H9 (cell line): ENCODE data around the gene TRIO. TPM values are rescaled to one million over a fixed set of nuclear protein-coding genes. Genes with fewer than 3 reads are reported as not detected.

ENCODE experiments used
- DNase-seq: peaks from one replicate; pipeline ENCODE4 v3.0.0-alpha.2; 2017
- H2AFZ ChIP-seq: one replicate; pipeline ENCODE4 v1.6.1; 2013; ENCODE audit warnings: mild to moderate bottlenecking, low read length, control low read depth, moderate library complexity
- H2AK5ac ChIP-seq: 2 replicates; pipeline ENCODE4 v1.6.1; 2013; ENCODE audit warnings: low read length, control low read depth, mixed read lengths; ENCODE audit not compliant: insufficient read length
- H2BK120ac ChIP-seq: one replicate; pipeline ENCODE4 v1.6.1; 2013; ENCODE audit warnings: low read depth, mild to moderate bottlenecking, low read length, control low read depth, inconsistent platforms; ENCODE audit not compliant: poor library complexity, severe bottlenecking
- H2BK12ac ChIP-seq: 2 replicates; pipeline ENCODE4 v1.6.1; 2013; ENCODE audit warnings: low read length, control low read depth, mixed read lengths, low read depth; ENCODE audit not compliant: insufficient read length
- H2BK15ac ChIP-seq: 2 replicates; pipeline ENCODE4 v1.6.1; 2013; ENCODE audit warnings: low read depth, low read length, control low read depth
- H2BK20ac ChIP-seq: one replicate; pipeline ENCODE4 v1.6.1; 2013; ENCODE audit warnings: low read depth, mild to moderate bottlenecking, low read length, control low read depth, inconsistent platforms; ENCODE audit not compliant: poor library complexity, severe bottlenecking
- H2BK5ac ChIP-seq: 2 replicates; pipeline ENCODE4 v1.6.1; 2013; ENCODE audit warnings: low read length, control low read depth, mixed read lengths; ENCODE audit not compliant: insufficient read length
- H3K14ac ChIP-seq: 2 replicates; pipeline ENCODE4 v1.6.1; 2013; ENCODE audit warnings: low read length, control low read depth; ENCODE audit not compliant: insufficient read depth
- H3K18ac ChIP-seq: 2 replicates; pipeline ENCODE4 v1.6.1; 2013; ENCODE audit warnings: low read depth, mild to moderate bottlenecking, mixed read lengths, low read length, control low read depth; ENCODE audit not compliant: insufficient read length
- H3K23ac ChIP-seq: 2 replicates; pipeline ENCODE4 v1.6.1; 2013; ENCODE audit warnings: low read length, control low read depth, mixed read lengths, low read depth; ENCODE audit not compliant: insufficient read length
- H3K23me2 ChIP-seq: 2 replicates; pipeline ENCODE4 v1.6.1; 2013; ENCODE audit warnings: low read depth, mild to moderate bottlenecking, mixed read lengths, low read length, control low read depth; ENCODE audit not compliant: insufficient read length, poor library complexity, severe bottlenecking
- H3K27ac ChIP-seq: 2 replicates; pipeline ENCODE4 v1.5.1; 2013; ENCODE audit warnings: low read length, control low read depth, mixed read lengths, low read depth; ENCODE audit not compliant: insufficient read length
- H3K27me3 ChIP-seq: 2 replicates; pipeline ENCODE4 v1.6.1; 2013; ENCODE audit warnings: low read length, control low read depth, inconsistent platforms; ENCODE audit not compliant: insufficient read depth
- H3K4ac ChIP-seq: 2 replicates; pipeline ENCODE4 v1.6.1; 2013; ENCODE audit warnings: low read depth, mild to moderate bottlenecking, control low read depth, inconsistent platforms, low read length, moderate library complexity
- H3K4me1 ChIP-seq: 2 replicates; pipeline ENCODE4 v1.6.1; 2013; ENCODE audit warnings: low read length, control low read depth, inconsistent platforms; ENCODE audit not compliant: insufficient read depth
- H3K4me2 ChIP-seq: 2 replicates; pipeline ENCODE4 v1.6.1; 2013; ENCODE audit warnings: low read length, control low read depth, mixed read lengths; ENCODE audit not compliant: insufficient read length, insufficient read depth
- H3K56ac ChIP-seq: 2 replicates; pipeline ENCODE4 v1.6.1; 2013; ENCODE audit warnings: low read depth, mild to moderate bottlenecking, mixed read lengths, low read length, control low read depth; ENCODE audit not compliant: insufficient read length
- H3K79me1 ChIP-seq: 2 replicates; pipeline ENCODE4 v1.6.1; 2013; ENCODE audit warnings: low read depth, mild to moderate bottlenecking, moderate library complexity, low read length, control low read depth, inconsistent platforms; ENCODE audit not compliant: insufficient read depth, poor library complexity, severe bottlenecking
- H3K79me2 ChIP-seq: 2 replicates; pipeline ENCODE4 v1.6.1; 2013; ENCODE audit warnings: low read length, control low read depth, inconsistent platforms; ENCODE audit not compliant: insufficient read depth
- H3K9ac ChIP-seq: 2 replicates; pipeline ENCODE4 v1.6.1; 2013; ENCODE audit warnings: low read length, control low read depth, mixed read lengths; ENCODE audit not compliant: insufficient read length; ENCODE audit errors: extremely low read depth
- H3K9me3 ChIP-seq: one replicate; pipeline ENCODE4 v1.6.1; 2013; ENCODE audit warnings: low read depth, low read length, inconsistent platforms; ENCODE audit not compliant: control insufficient read depth
- H3T11ph ChIP-seq: one replicate; pipeline ENCODE4 v1.6.1; 2013; ENCODE audit warnings: mild to moderate bottlenecking, low read length, control low read depth, inconsistent platforms
- H4K20me1 ChIP-seq: one replicate; pipeline ENCODE4 v1.6.1; 2013; ENCODE audit not compliant: control insufficient read depth, insufficient read length, insufficient read depth
- H4K5ac ChIP-seq: 2 replicates; pipeline ENCODE4 v1.6.1; 2013; ENCODE audit warnings: low read depth, mild to moderate bottlenecking, mixed read lengths, low read length, control low read depth; ENCODE audit not compliant: insufficient read length
- H4K8ac ChIP-seq: replicated peaks from 2 replicates; pipeline ENCODE4 v1.6.1; 2013; ENCODE audit warnings: low read length, control low read depth, mixed read lengths, low read depth; ENCODE audit not compliant: insufficient read length
- H4K91ac ChIP-seq: 2 replicates; pipeline ENCODE4 v1.6.1; 2013; ENCODE audit warnings: low read depth, mild to moderate bottlenecking, moderate library complexity, mixed read lengths, low read length, control low read depth; ENCODE audit not compliant: insufficient read length
- H3K27ac Mint-ChIP-seq, 3 experiments: 2 replicates in 2 of 3; 3 replicates in 1 of 3; pipeline ENCODE4 v1.8.0; 2020 to 2021; ENCODE audit warnings: mixed read lengths in 3 of 3, mild to moderate bottlenecking in 1 of 3, moderate library complexity in 1 of 3
- H3K27me3 Mint-ChIP-seq: 2 replicates; pipeline ENCODE4 v1.8.0; 2021; ENCODE audit warnings: low read depth, mild to moderate bottlenecking, moderate library complexity, mixed read lengths
- H3K36me3 Mint-ChIP-seq, 3 experiments: 2 replicates in 2 of 3; 3 replicates in 1 of 3; pipeline ENCODE4 v1.8.0; 2020 to 2021; ENCODE audit warnings: low read depth in 3 of 3, mixed read lengths in 3 of 3; ENCODE audit not compliant: insufficient read depth in 1 of 3
- H3K4me1 Mint-ChIP-seq, 2 experiments: 2 replicates each; pipeline ENCODE4 v1.8.0; 2020; ENCODE audit warnings: mixed read lengths in 2 of 2
- H3K4me3 Mint-ChIP-seq, 2 experiments: 2 replicates in 1 of 2; 3 replicates in 1 of 2; pipeline ENCODE4 v1.8.0; 2020 to 2021; ENCODE audit warnings: mild to moderate bottlenecking in 2 of 2, mixed read lengths in 2 of 2, moderate library complexity in 1 of 2
- H3K9me3 Mint-ChIP-seq, 2 experiments: 2 replicates in 1 of 2; 3 replicates in 1 of 2; pipeline ENCODE4 v1.8.0; 2020; ENCODE audit warnings: mild to moderate bottlenecking in 2 of 2, mixed read lengths in 2 of 2, moderate library complexity in 1 of 2
- CTCF ChIP-seq: fragments of 200-600 bp; sonication (generic); conservative IDR thresholded peaks from 3 replicates; pipeline ENCODE4 v1.8.0; 2021; ENCODE audit warnings: antibody characterized with exemption, mild to moderate bottlenecking
- whole genome bisulfite sequencing: extraction: QIAGEN DNeasy Blood & Tissue Kit; methylation state at CpG from one replicate; pipeline ENCODE4 v1.1.7; 2013; ENCODE audit warnings: missing lambda C conversion rate, low lambda C conversion rate, mixed read lengths; ENCODE audit not compliant: insufficient read length; ENCODE audit errors: extremely low coverage; 5-methylcytosine and 5-hydroxymethylcytosine counted together
- total RNA-seq: library from RNA; stranded (reverse); gene quantifications from 2 replicates; pipeline ENCODE4 v1.2.1, GENCODE V29; 2021

TRIO gene
- total RNA-seq, 1 experiment from 2014 or later, result 87.8 TPM

- H2AFZ ChIP-seq, result no peak overlapping the region
- no peak overlapping the region for H2BK120ac ChIP-seq
- no peaks in the 10 kb centered on the region for H3K79me2 ChIP-seq
- no peaks in the 10 kb centered on the region for H3K9me3 ChIP-seq
- DNase-seq, result no peak
- no peaks in the 10 kb centered on the region for H3K79me1 ChIP-seq
- H3K4me1 Mint-ChIP-seq, result peaks cover 8 to 9% of the 10 kb centered on the region in 2 experiments
- no peaks in the 10 kb centered on the region for H3K27me3 Mint-ChIP-seq
- H2BK15ac ChIP-seq, result no peak overlapping the region
- no peak for TF ChIP-seq CTCF
- no peak overlapping the region for H3K56ac ChIP-seq
- H2BK20ac ChIP-seq, result no peak overlapping the region
- no CpG with 5 or more reads among the region's 3 CpGs for WGBS
- no peak overlapping the region for H3K18ac ChIP-seq
- H3K4me1 ChIP-seq, result no peaks in the 10 kb centered on the region; the same call in 1 of the 2 replicates
- H3K23ac ChIP-seq, result no peak overlapping the region
- no peaks in the 10 kb centered on the region for H3K23me2 ChIP-seq
- H3K4ac ChIP-seq, result no peak overlapping the region
- no peaks in the 10 kb centered on the region for H3K27me3 ChIP-seq
- no peak overlapping the region for H3K14ac ChIP-seq
- H3K9me3 Mint-ChIP-seq, result no peaks in the 10 kb centered on the region
- no peak overlapping the region for H3K4me3 Mint-ChIP-seq
- H2BK5ac ChIP-seq, result no peak overlapping the region
- H3K27ac Mint-ChIP-seq, result no peak overlapping the region
- H3K27ac ChIP-seq, result no peak overlapping the region
- H4K8ac ChIP-seq, result no peak overlapping the region
- H3K4me2 ChIP-seq, result no peak overlapping the region
- H2BK12ac ChIP-seq, result no peak overlapping the region
- no peak overlapping the region for H3K9ac ChIP-seq
- no peaks in the 10 kb centered on the region for H4K20me1 ChIP-seq
- H4K5ac ChIP-seq, result no peak overlapping the region
- peaks cover 12 to 47% (median 42%) of the 10 kb centered on the region in 3 experiments; a peak in 6 of 7 replicates for H3K36me3 Mint-ChIP-seq
- H4K91ac ChIP-seq, result no peak overlapping the region
- no peak overlapping the region for H2AK5ac ChIP-seq
- no peak overlapping the region for H3T11ph ChIP-seq
These were observed 322.6 kb downstream of the TRIO start for GRCh38 chr5:14465776-14466175.
